ENCODE measurements around the gene ATP2A3.
"Not testable (repeated sequence)": the region's sequence is repeated elsewhere in the genome, so short reads cannot be mapped to it uniquely, and the experiment has no call there.

ATP2A3 gene

DNA sequence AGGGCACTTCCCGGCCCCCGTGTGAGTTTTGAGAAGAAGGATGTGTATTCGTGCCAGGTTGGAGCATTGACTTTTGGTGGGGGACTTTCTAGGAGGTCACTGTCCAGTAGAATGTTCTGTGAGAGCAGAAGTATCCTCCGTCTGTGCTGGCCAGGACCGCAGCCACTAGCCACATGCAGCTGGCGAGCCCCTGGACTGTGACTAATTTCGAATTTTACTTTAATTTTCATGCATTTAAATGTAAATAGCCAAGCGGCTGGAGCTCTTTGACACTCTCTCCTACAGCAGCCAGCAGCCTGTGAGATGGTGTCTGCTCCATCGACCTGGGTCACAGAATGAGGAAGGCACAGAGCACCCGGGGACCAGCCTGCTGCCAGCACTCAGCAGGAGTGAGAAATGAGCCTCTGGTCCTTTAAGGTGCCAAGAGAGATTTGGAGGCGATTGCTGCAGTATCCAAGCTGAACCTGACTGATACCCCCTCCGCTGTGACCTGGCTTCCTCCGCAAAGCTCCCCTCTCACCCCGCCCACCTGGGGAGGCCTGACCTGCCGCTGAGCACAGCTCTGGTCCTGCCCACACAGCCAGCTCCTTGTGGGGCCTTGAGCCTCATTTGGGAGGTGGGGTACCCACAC is 7.8 kb downstream of the ATP2A3 start:
- DNase-seq (ENCODE audit: low read depth, low spot score), result no peak

GRCh38 chr17:3955673-3955988 is 8.6 kb downstream of the ATP2A3 start:
- DNase-seq (ENCODE audit: low read depth, low spot score), result no peak

- DNase-seq (ENCODE audit: low read depth, low spot score), result no peak
Measured at GRCh38 chr17:3954976-3955672, 9.1 kb downstream of the ATP2A3 start.

DNA sequence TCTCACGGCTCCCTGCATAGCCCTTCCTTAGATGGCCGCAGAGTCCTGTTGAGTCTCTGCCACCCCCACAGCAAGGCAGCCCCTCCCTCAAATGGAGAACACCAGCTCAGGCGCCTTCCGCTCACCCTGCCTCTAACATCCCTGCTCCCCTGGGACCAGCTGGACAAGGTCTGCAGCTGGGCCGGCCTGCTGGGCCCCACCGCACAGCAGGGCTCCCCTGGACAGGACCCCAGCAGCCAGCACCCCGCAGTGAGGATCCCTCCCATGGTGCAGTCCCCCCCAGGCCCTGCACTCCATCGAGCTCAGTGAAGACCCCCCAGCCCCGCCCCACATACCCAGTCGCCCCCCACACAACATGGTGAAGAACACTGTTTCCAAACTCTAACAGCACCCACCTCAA is 10.2 kb downstream of the ATP2A3 start:
- DNase-seq (ENCODE audit: low read depth, low spot score), result no peak

DNA sequence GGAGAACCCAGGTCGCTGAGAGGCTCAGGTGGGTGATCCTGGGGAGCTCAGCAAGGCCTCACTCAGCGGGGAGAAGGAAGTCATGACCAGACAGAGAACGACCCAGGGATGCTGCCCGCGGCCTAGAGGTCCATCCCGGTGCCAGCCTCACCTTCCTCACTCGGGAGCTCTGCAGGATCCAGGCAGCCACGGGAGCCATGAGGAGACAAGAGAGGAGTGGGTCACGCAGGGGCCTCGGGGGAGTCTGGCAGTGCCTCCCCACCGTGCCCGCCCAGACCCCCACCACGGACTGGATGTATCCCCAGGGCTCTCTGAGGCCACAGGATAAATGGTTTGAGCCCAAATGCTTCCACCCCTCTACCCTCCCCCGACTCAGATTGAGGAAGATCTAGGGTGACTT is 10.7 kb downstream of the ATP2A3 start:
- no peak for DNase-seq (ENCODE audit: low read depth, low spot score)

DNA sequence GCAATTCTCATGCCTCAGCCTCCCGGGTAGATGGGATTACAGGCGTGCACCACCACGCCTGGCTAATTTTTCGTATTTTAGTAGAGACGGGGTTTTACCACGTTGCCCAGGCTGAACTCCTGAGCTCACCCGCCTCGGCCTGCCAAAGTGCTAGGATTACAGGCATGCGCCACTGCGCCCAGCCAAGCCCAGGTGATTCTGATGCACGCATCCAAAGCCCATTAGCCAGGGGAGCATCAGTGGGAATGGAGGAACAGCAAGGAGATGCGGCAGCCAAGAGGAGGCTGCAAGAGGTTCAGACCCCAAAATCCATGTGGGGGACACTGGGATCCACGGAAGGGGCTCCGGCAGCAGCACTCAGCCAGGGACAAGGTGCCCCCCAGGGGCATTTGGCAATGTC is 12.1 kb downstream of the ATP2A3 start:
- no peak for DNase-seq (ENCODE audit: low read depth, low spot score)

- DNase-seq (ENCODE audit: low read depth, low spot score), result no peak
Measured at GRCh38 chr17:3951420-3951819, 12.8 kb downstream of the ATP2A3 start.

DNA sequence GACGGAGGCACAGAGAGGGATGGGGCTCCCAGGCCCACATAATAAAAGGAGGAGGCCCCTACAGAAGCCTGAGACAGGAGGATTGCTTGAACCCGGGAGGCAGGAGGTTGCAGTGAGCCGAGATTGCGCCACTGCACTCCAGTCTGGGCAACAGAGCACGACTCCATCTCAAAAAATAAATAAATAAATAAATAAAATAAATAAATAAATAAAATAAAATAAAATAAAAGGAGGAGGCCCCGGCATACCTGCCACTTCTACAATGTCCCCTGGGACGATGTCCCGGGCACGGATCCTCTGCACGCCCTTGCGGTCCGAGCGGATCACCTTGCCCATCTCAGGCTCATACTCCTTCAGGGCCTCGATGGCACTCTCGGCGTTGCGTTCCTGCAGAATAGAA is 13.2 kb downstream of the ATP2A3 start:
- DNase-seq (ENCODE audit: low read depth, low spot score), result no peak

GRCh38 chr17:3950584-3950983 is 13.7 kb downstream of the ATP2A3 start:
- DNase-seq (ENCODE audit: low read depth, low spot score), result no peak

DNA sequence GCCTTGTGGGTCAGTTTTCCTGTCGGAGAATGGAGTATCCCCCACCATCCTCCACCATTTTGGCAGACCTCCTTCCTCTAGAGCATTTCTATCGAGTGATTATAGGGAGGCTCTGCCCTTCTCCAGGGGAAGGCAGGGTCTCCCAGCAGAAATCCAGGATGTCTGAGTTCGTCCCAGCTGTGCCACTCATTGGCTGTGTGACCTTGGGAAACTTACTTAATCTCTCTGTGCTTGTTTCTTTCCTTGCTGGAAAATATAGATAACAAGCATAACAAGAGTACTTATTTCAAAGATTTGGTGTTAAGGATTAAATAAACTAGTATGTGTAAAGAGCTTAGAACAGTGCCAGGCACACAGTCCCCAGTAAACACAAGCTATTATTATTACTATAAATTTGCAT is 14.8 kb downstream of the ATP2A3 start:
- DNase-seq (ENCODE audit: low read depth, low spot score), result no peak

DNA sequence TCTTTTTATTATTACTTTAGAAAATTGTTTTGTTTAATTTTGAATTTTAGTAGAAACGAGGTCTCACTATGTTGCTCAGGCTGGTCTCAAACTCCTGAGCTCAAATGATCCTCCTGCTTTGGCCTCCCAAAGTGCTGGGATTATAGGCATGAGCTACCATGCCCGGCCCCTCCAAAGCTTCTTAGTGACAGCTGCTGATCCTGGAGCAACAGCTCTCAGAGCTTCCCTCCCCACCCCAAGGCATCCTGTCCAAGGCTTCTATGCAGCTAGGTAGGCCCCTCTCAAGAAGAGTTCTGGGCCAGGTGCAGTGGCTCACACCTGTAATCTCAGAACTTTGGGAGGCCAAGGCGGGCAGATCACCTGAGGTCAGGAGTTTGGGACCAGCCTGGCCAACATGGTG is 15.7 kb downstream of the ATP2A3 start:
- DNase-seq (ENCODE audit: low read depth, low spot score), result not testable (repeated sequence)

DNA sequence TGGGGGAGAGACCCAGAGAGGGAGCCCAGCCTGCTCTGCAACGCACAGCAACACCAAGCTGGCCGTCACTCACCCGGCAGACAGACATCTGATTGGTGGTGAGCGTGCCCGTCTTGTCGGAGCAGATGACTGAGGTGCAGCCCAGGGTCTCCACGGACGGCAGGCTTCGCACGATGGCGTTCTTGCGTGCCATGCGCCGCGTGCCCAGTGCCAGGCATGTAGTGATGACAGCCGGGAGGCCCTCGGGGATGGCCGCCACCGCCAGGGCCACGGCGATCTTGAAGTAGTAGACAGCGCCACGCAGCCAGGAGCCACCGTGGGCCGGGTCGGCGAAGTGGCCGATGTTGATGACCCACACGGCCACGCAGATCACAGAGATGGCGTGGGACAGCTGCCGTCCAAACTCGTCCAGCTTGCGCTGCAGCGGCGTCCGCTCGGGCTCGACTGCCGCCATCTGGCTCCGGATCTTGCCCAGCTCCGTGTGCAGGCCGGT is 16.9 kb downstream of the ATP2A3 start:
- DNase-seq (ENCODE audit: low read depth, low spot score), result no peak

DNA sequence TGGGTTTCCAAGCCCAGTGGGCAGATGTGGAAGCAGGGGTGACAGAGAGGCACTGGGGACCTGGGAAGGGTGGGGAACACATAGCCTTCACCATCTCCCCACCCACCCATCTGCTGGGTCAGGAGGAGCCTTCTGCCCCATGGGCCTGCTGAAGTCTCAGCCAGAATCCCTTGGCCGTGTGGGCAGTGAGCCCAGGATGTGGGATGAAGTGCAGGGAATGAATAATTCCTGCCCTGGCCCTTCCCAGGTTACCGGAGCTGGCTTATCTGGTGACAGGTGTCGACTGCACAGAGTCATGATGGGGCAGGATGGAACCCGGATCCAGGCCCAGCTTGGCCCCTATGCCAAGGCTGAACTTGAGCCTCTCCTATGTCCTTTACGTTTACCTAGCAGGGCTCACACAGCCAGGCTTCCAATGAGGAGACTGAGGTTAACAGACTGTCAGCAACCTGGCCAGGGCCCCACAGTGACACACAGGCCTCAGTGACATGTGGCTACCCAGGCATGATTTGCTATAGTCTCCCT is 17.5 kb downstream of the ATP2A3 start:
- DNase-seq (ENCODE audit: low read depth, low spot score), result no peak

- DNase-seq (ENCODE audit: low read depth, low spot score), result no peak
Measured at GRCh38 chr17:3944485-3945388, 19.5 kb downstream of the ATP2A3 start.

GRCh38 chr17:3943240-3943891 is 20.9 kb downstream of the ATP2A3 start:
- no peak for DNase-seq (ENCODE audit: low read depth, low spot score)

DNA sequence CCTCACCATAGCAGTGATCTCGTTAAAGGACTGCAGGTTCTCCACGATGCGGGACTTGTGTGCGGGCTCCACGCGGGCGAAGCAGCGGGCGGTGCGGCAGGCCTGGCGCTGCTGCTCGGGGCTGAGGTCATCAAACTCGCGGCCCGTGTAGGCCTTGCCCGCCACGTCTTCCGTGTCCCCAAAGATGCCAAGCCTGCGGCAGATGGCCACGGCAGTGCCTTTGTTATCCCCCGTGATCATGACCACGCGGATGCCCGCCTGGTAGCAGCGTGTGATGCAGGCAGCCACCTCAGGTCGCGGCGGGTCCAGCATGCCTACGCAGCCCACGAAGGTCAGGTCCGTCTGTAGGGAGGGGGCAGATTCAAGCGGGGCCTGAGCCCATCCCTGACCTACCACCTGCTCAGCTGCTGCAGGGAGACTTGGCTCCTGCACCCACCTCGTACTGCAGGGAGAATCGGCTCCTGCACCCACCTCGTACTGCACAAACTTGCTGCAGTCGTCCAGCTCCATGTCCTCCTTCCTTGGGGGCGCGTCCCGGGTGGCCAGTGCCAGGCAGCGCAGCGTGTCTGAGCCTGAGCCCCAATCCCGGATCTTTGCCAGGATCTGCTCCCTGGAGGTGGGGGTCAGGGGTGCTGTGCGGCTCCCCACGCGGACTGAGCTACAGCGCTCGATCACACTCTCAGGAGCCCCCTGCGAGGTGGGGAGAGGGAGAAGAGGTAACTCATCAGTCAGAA is 23.1 kb downstream of the ATP2A3 start:
- no peak for DNase-seq (ENCODE audit: low read depth, low spot score)

GRCh38 chr17:3937359-3937758 is 26.9 kb downstream of the ATP2A3 start:
- no peak for DNase-seq (ENCODE audit: low read depth, low spot score)

DNA sequence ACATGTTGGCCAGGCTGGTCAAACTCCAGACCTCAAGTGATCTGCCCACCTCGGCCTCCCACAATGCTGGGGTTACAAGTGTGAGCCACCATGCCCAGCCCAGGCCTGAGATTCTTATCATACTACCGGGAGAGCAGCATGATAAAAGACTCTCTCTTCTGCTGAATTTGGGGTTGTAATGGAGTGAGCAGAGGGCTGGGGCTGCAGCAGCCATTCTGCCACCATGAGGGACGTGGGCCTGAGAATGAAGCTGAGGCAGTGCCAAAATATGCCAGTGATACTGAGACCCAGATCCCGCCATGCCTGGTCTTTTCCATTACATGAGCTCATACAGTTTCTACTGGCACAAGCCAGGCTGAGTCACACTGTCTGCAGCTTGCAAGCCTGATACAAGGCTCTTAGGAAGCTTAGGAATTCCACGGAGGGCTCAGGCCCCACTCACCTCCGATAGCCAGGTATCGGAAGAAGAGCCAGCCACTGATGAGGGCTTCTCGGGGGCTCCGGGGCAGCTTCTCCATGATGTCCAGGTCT is 28.3 kb downstream of the ATP2A3 start:
- no peak for DNase-seq (ENCODE audit: low read depth, low spot score)

GRCh38 chr17:3935140-3935542 is 29.1 kb downstream of the ATP2A3 start:
- no peak for DNase-seq (ENCODE audit: low read depth, low spot score)

DNA sequence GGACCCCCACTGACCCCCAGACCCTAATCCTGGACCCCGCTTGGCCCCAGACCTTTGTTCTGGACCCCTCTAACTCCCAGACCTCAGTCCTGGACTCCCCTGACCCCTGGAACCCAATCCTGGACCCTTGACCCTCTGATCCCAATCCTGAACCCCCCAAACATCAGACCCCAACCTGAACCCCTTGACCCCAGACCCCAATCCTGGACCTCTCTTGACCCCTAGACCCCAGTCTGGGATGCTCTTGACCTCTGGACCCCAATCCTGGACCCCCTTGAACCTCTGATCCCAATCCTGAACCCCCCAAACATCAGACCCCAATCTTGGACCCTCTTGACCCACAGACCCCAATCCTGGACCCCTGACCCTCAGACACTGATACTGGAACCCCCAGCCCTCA is 34.5 kb downstream of the ATP2A3 start:
- DNase-seq (ENCODE audit: low read depth, low spot score), result no peak

DNA sequence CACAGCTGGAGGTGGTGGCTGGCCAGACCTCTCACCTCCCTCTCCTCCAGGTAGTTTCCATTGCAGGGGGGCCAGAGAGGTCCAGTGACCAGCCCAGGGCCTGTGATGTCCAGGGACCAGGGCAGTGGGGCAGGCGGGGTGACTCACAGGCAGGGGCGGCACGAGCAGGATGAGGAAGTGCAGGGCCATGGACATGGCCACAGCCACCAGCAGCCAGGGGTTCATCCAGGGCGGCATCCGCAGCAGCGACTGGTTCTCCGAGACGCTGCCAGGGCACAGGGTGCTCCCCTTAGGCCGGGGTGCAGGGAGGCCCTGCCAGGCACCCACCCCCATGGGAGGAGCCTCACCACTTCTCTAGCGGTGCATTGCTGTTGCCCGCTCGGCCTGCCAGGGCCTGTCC is 35.1 kb downstream of the ATP2A3 start:
- DNase-seq (ENCODE audit: low read depth, low spot score), result no peak
